Endothelial cell of umbilical vein (primary cell): ENCODE results near the gene SPATA32. TPM values are rescaled to one million over a fixed set of nuclear protein-coding genes. Genes with fewer than 3 reads are reported as not detected.

Experiments used
- BruUV-seq: library from RNA; stranded (reverse); fragments of 400-500 nt; replicated peaks from 2 replicates; lab custom pipeline; 2021; lab: Mats Ljungman, UMichigan
- CTCF ChIA-PET: fragments of 300-600, 350-600 bp; sonication (Branson Sonifier 250); formaldehyde crosslinking; loops from one replicate; lab custom pipeline; 2021; ENCODE audit warnings: antibody characterized with exemption, inconsistent platforms; lab: Charles Lee
- POLR2A ChIA-PET: fragments of 300-600, 350-600 bp; sonication (Branson Sonifier 250); formaldehyde crosslinking; loops from one replicate; lab custom pipeline; 2021; ENCODE audit warnings: antibody characterized with exemption, inconsistent platforms; lab: Charles Lee
- DNase-seq: peaks from one replicate; pipeline ENCODE4 v3.0.0-alpha.2; 2011; ENCODE audit warnings: low read depth, low spot score
- FAIRE-seq: peaks from 2 replicates; lab custom pipeline; 2011; peaks lifted over from hg19 to GRCh38; lab: Jason Lieb, UNC
- H2AFZ ChIP-seq: 2 replicates; pipeline ENCODE4 v1.6.0; 2012; ENCODE audit warnings: low read depth, low read length, control low read depth, inconsistent platforms
- H3K27ac ChIP-seq: 2 replicates; pipeline ENCODE4 v1.5.1; 2011; ENCODE audit warnings: low read depth, mild to moderate bottlenecking, control low read depth, low read length, moderate library complexity; ENCODE audit not compliant: insufficient read depth
- H3K27me3 ChIP-seq, 2 experiments: 2 replicates each; pipeline versions ENCODE4 v1.6.0 to v1.6.1; 2011; ENCODE audit warnings: low read length in 2 of 2, mixed read lengths in 1 of 2; ENCODE audit not compliant: control insufficient read depth in 2 of 2, insufficient read depth in 2 of 2
- H3K36me3 ChIP-seq, 2 experiments: 2 replicates in 1 of 2; 3 replicates in 1 of 2; pipeline ENCODE4 v1.5.1; 2011; ENCODE audit warnings: low read length in 2 of 2, mild to moderate bottlenecking in 1 of 2, moderate library complexity in 1 of 2; ENCODE audit not compliant: control insufficient read depth in 2 of 2, insufficient read depth in 2 of 2; ENCODE audit errors: extremely low read depth in 1 of 2
- H3K4me1 ChIP-seq: 3 replicates; pipeline ENCODE4 v1.5.1; 2011; ENCODE audit warnings: mild to moderate bottlenecking, low read length; ENCODE audit not compliant: control insufficient read depth, insufficient read depth; ENCODE audit errors: extremely low read depth
- H3K4me2 ChIP-seq: 2 replicates; pipeline ENCODE4 v1.6.1; 2011; ENCODE audit warnings: low read length, control low read depth, mixed read lengths; ENCODE audit not compliant: insufficient read depth
- H3K4me3 ChIP-seq, 3 experiments: fragments of 200-600 bp in 1 of 3; sonication (generic), shearing (Covaris generic) in 1 of 3; replicated peaks in 1 of 3; 2 replicates each; pipeline ENCODE4 v1.5.1; 2011 to 2016; ENCODE audit warnings: control low read depth in 3 of 3, low read length in 3 of 3, mild to moderate bottlenecking in 2 of 3, inconsistent platforms in 1 of 3, low read depth in 1 of 3, moderate library complexity in 1 of 3; ENCODE audit not compliant: insufficient read depth in 1 of 3
- H3K79me2 ChIP-seq: 2 replicates; pipeline ENCODE4 v1.6.0; 2012; ENCODE audit warnings: low read length, inconsistent platforms; ENCODE audit not compliant: control insufficient read depth, insufficient read depth
- H3K9ac ChIP-seq: replicated peaks from 2 replicates; pipeline ENCODE3; 2011; ENCODE audit warnings: low read length, control low read depth; ENCODE audit not compliant: insufficient read depth; ENCODE audit errors: extremely low read depth
- H3K9me1 ChIP-seq: replicated peaks from 3 replicates; pipeline ENCODE4 v1.6.0; 2011; ENCODE audit warnings: mild to moderate bottlenecking, low read length; ENCODE audit not compliant: control insufficient read depth, insufficient read depth; ENCODE audit errors: extremely low read depth
- H3K9me3 ChIP-seq: replicated peaks from 2 replicates; pipeline ENCODE4 v1.5.1; 2012; ENCODE audit warnings: low read length, inconsistent platforms; ENCODE audit not compliant: control insufficient read depth, insufficient read depth
- H4K20me1 ChIP-seq: replicated peaks from 2 replicates; pipeline ENCODE3; 2011; ENCODE audit warnings: mild to moderate bottlenecking, low read length; ENCODE audit not compliant: control insufficient read depth, insufficient read depth; ENCODE audit errors: extremely low read depth
- EZH2 ChIP-seq: IDR thresholded peaks from 2 replicates; pipeline ENCODE4 v1.6.1; 2012; ENCODE audit warnings: borderline replicate concordance, low read depth, mild to moderate bottlenecking, moderate library complexity, low read length, inconsistent platforms; ENCODE audit not compliant: severe bottlenecking
- FOS ChIP-seq: IDR thresholded peaks from 2 replicates; pipeline ENCODE4 v1.6.1; 2011; ENCODE audit warnings: mild to moderate bottlenecking, low read length, moderate library complexity, borderline replicate concordance; ENCODE audit not compliant: insufficient read depth
- JUN ChIP-seq: IDR thresholded peaks from 2 replicates; pipeline ENCODE4 v1.6.1; 2011; ENCODE audit warnings: borderline replicate concordance, low read depth; ENCODE audit not compliant: insufficient read length, insufficient read depth
- MYC ChIP-seq: IDR thresholded peaks from one replicate; pipeline ENCODE4 v1.6.1; 2011; ENCODE audit warnings: mild to moderate bottlenecking, low read depth, low read length
- POLR2A ChIP-seq: IDR thresholded peaks from 2 replicates; pipeline ENCODE4 v1.6.1; 2012; ENCODE audit warnings: low read depth, mild to moderate bottlenecking, control low read depth, low read length
- POLR2AphosphoS5 ChIP-seq: IDR thresholded peaks from 2 replicates; pipeline ENCODE4 v1.6.1; 2012; ENCODE audit warnings: low read depth, mild to moderate bottlenecking, control low read depth, low read length, moderate library complexity; ENCODE audit not compliant: insufficient read depth
- dilution Hi-C: fragments of 300-500 bp; cut with MboI; formaldehyde crosslinking; loops from one replicate; pipeline ENCODE4 v1.15.0; 2019; ENCODE audit warnings: low sequenced_read_pairs; ENCODE audit not compliant: extremely low pct_ligation_motif_present
- intact Hi-C: fragments of 100-400 bp; cut with micrococcal nuclease; formaldehyde crosslinking; loops from one replicate; pipeline ENCODE4 v1.10.0; 2022
- polyA plus RNA-seq, 4 experiments: library from polyadenylated mRNA; depleted of rRNA in 3 of 4; stranded (reverse) in 3 of 4; unstranded in 1 of 4; fragments of >200 nt; gene quantifications; 2 replicates each; pipeline versions ENCODE4 v1.2.1 to v1.2.3, GENCODE V29; 2011 to 2012; ENCODE audit warnings: missing spikeins in 1 of 4
- total RNA-seq: library from RNA; stranded (reverse); gene quantifications from 2 replicates; pipeline ENCODE4 v1.2.3, GENCODE V29; 2021
- TF ChIP-seq, protein P1 (sequence below), 2 donors: IDR thresholded peaks; 1 replicate in 1 of 2; 2 replicates in 1 of 2; pipeline ENCODE4 v1.5.1; 2011; ENCODE audit warnings: low read length in 2 of 2, mild to moderate bottlenecking in 2 of 2, moderate library complexity in 2 of 2, control low read depth in 1 of 2, inconsistent platforms in 1 of 2, low read depth in 1 of 2; ENCODE audit not compliant: insufficient read depth in 1 of 2; ENCODE audit errors: extremely low read depth in 1 of 2

SPATA32 gene
- total and polyA plus RNA-seq, 2 donors (not counting 3 experiments of a cell fraction or from before 2014, with no cell fraction given), result not detected

DNA sequence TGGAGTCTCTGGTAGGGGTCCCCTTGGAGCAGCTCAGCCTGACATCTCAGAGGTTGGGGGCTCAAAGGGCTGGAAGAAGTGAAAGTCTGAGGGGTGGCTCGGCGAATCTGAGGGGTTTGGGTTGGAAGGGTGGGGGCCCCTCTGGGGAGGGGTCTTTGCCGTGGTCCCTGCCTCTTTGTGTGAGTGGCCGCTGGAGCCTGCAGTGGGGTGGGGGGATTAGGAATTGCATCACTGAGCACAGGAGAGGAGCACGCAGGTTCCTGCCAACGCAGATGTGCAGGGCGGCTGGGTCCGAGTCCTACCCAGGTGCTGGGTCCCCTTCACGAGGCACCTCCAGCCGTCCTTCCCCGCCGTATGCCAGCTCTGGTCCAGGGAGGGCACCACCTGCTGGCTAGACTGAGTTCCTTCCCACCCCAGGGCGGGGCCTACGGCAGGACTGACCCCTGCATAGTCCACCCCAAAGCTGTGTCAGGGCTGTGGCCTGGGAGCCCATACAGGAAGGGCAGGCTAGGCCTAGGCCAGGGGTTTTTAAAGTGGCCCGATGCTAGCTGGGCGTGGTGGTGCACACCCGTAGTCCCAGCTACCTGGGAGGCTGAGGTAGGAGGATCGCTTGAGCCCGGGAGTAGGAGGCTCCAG lies 30.3 kb downstream of the SPATA32 start:
- POLR2A ChIA-PET, result interaction anchor here (0.6 kb wide), 1 partner anchor 804 kb away, joined by 4 read pairs; no protein-coding TSS in a partner anchor
- Histone ChIP-seq H3K4me2 (no peak overlapping the region), H3K4me3 (no peak overlapping the region), H2AFZ (no peak overlapping the region), H3K27ac (no peak overlapping the region), H3K4me1 (peaks cover under 1% of the 10 kb centered on the region), H3K79me2 (no peaks in the 10 kb centered on the region), H3K27me3 (no peaks in the 10 kb centered on the region), H3K9me1 (no peaks in the 10 kb centered on the region), H4K20me1 (no peaks in the 10 kb centered on the region), H3K9ac (no peak overlapping the region), H3K9me3 (no peaks in the 10 kb centered on the region), H3K36me3 (no peaks in the 10 kb centered on the region)
- DNase-seq (no peak), FAIRE-seq (no peak)
- CTCF ChIA-PET, result interaction anchor here (0.6 to 6.6 kb wide), 10 partner anchors 12 to 248 kb away, joined by 3 to 93 read pairs (median 5); partner anchors contain the start of genes ACBD4, FMNL1 and HEXIM1
- TF ChIP-seq EZH2, result no peak
- no peak for TF ChIP-seq JUN
- TF ChIP-seq FOS, result no peak
- no peak for TF ChIP-seq POLR2A
- TF ChIP-seq POLR2AphosphoS5, result no peak
- TF ChIP-seq, protein P1, sequence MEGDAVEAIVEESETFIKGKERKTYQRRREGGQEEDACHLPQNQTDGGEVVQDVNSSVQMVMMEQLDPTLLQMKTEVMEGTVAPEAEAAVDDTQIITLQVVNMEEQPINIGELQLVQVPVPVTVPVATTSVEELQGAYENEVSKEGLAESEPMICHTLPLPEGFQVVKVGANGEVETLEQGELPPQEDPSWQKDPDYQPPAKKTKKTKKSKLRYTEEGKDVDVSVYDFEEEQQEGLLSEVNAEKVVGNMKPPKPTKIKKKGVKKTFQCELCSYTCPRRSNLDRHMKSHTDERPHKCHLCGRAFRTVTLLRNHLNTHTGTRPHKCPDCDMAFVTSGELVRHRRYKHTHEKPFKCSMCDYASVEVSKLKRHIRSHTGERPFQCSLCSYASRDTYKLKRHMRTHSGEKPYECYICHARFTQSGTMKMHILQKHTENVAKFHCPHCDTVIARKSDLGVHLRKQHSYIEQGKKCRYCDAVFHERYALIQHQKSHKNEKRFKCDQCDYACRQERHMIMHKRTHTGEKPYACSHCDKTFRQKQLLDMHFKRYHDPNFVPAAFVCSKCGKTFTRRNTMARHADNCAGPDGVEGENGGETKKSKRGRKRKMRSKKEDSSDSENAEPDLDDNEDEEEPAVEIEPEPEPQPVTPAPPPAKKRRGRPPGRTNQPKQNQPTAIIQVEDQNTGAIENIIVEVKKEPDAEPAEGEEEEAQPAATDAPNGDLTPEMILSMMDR (IDR thresholded peaks at IDR 0.05; ENCODE audit: extremely low read depth in 1 of 2, insufficient read depth in 1 of 2, low read depth in 1 of 2, low read length in 2 of 2), result peak; percentile 10 to 49
- TF ChIP-seq MYC, result no peak
- no TSS peak for BruUV-seq
- intact Hi-C loops, result no loop called here
- dilution Hi-C loops, result no loop called here
